Uterus (tissue), 4 donors: ENCODE results near the gene RBFOX2. TPM values are rescaled to one million over a fixed set of nuclear protein-coding genes. Genes with fewer than 3 reads are reported as not detected.

Experiments used
- DNase-seq, 2 donors: peaks; one replicate each; pipeline ENCODE4 v3.0.0-alpha.2; 2019 to 2020
- H3K27ac ChIP-seq, 2 donors: fragments of 200-600 bp; sonication (generic); 1 replicate in 1 of 2; 2 replicates in 1 of 2; pipeline ENCODE4 v1.5.1; 2016 to 2018
- H3K27me3 ChIP-seq, 2 donors: fragments of 200-600 bp; sonication (generic); one replicate each; pipeline ENCODE4 v1.5.1; 2018 to 2019; ENCODE audit warnings: control low read depth in 1 of 2
- H3K36me3 ChIP-seq, 2 donors: fragments of 200-600 bp; sonication (generic); one replicate each; pipeline ENCODE4 v1.5.1; 2019; ENCODE audit warnings: control low read depth in 1 of 2
- H3K4me1 ChIP-seq, 2 donors: fragments of 200-600 bp; sonication (generic); one replicate each; pipeline ENCODE4 v1.5.1; 2018 to 2019; ENCODE audit warnings: control low read depth in 1 of 2
- H3K4me3 ChIP-seq, 2 donors: fragments of 200-600 bp; sonication (generic); 1 replicate in 1 of 2; 2 replicates in 1 of 2; pipeline ENCODE4 v1.5.1; 2018 to 2019; ENCODE audit warnings: mild to moderate bottlenecking in 1 of 2
- H3K9me3 ChIP-seq, 2 donors: fragments of 200-600 bp; sonication (generic); one replicate each; pipeline ENCODE4 v1.5.1; 2019; ENCODE audit warnings: control low read depth in 1 of 2
- CTCF ChIP-seq, 4 experiments: fragments of 200-600 bp in 2 of 4; fragments of 450-650 bp in 2 of 4; sonication (generic) in 2 of 4; IDR thresholded peaks; one replicate each; pipeline ENCODE4 v1.5.1; 2016 to 2019; ENCODE audit warnings: antibody characterized with exemption in 4 of 4, mild to moderate bottlenecking in 2 of 4, moderate library complexity in 1 of 4
- POLR2A ChIP-seq, 2 donors: fragments of 450-650 bp; IDR thresholded peaks; one replicate each; pipeline ENCODE4 v1.6.1; 2016; ENCODE audit warnings: antibody characterized with exemption in 2 of 2, mild to moderate bottlenecking in 1 of 2, moderate library complexity in 1 of 2
- intact Hi-C: fragments of 100-400 bp; cut with DNase I; formaldehyde crosslinking; loops from one replicate; pipeline ENCODE4 v1.15.1; 2023; ENCODE audit warnings: low total_unique reads
- total RNA-seq, 4 donors: library from RNA; depleted of rRNA in 3 of 4; stranded (reverse); fragments of >200 nt in 3 of 4; gene quantifications; one replicate each; pipeline versions ENCODE4 v1.1.0 to v1.2.4, GENCODE V29; 2014 to 2023
- donor health status: DM: yes; HTN: yes; CAD: no.

Gene RBFOX2
- total RNA-seq, 4 donors from 2014 or later: 81.0 to 311 (median 147) TPM

GRCh38 chr22:35834061-35834460 is 194.6 kb downstream of the RBFOX2 start:
- TF ChIP-seq POLR2A (IDR thresholded peaks at IDR 0.05) (no peak), CTCF (IDR thresholded peaks at IDR 0.05) (no peak)
- H3K27ac ChIP-seq: peak overlapping the region; percentile 87 to 93
- DNase-seq: no peak
- H3K4me3 ChIP-seq: no peak overlapping the region
- H3K9me3 ChIP-seq: no peaks in the 10 kb centered on the region
- no peaks in the 10 kb centered on the region for H3K27me3 ChIP-seq
- peaks cover 12 to 21% of the 10 kb centered on the region in 2 donors for H3K4me1 ChIP-seq
- intact Hi-C loops: loop anchor here (10.0 kb wide), 1 partner anchor 199 kb away; no protein-coding TSS in a partner anchor
- no peaks in the 10 kb centered on the region for H3K36me3 ChIP-seq

GRCh38 chr22:35830305-35830704 is 198.3 kb downstream of the RBFOX2 start:
- Histone ChIP-seq H3K4me1 (peaks cover 11 to 12% of the 10 kb centered on the region in 2 donors), H3K27ac (no peak overlapping the region), H3K36me3 (no peaks in the 10 kb centered on the region), H3K27me3 (no peaks in the 10 kb centered on the region), H3K4me3 (no peak overlapping the region), H3K9me3 (no peaks in the 10 kb centered on the region)
- intact Hi-C loops: loop anchor here (10.0 kb wide), 1 partner anchor 196 kb away; no protein-coding TSS in a partner anchor
- DNase-seq: no peak
- no peak for TF ChIP-seq POLR2A (IDR thresholded peaks at IDR 0.05)
- no peak for TF ChIP-seq CTCF (IDR thresholded peaks at IDR 0.05)

- H3K27me3 ChIP-seq: no peaks in the 10 kb centered on the region
- H3K9me3 ChIP-seq: no peaks in the 10 kb centered on the region
- no peak overlapping the region for H3K27ac ChIP-seq
- DNase-seq: no peak
- TF ChIP-seq CTCF (IDR thresholded peaks at IDR 0.05): no peak
- no peak for TF ChIP-seq POLR2A (IDR thresholded peaks at IDR 0.05)
- intact Hi-C loops: no loop called here
- peaks cover 0 to 7% of the 10 kb centered on the region in 2 donors for H3K4me1 ChIP-seq
- H3K36me3 ChIP-seq: no peaks in the 10 kb centered on the region
- H3K4me3 ChIP-seq: no peak overlapping the region
Observed at GRCh38 chr22:35824256-35824655, 204.4 kb downstream of the RBFOX2 start.

- peaks cover 0 to 7% of the 10 kb centered on the region in 2 donors for H3K4me1 ChIP-seq
- H3K27ac ChIP-seq: no peak overlapping the region
- no peaks in the 10 kb centered on the region for H3K9me3 ChIP-seq
- TF ChIP-seq POLR2A (IDR thresholded peaks at IDR 0.05) (no peak), CTCF (IDR thresholded peaks at IDR 0.05) (no peak)
- intact Hi-C loops: no loop called here
- DNase-seq: no peak
- H3K27me3 ChIP-seq: no peaks in the 10 kb centered on the region
- H3K4me3 ChIP-seq: no peak overlapping the region
- no peaks in the 10 kb centered on the region for H3K36me3 ChIP-seq
Observed at GRCh38 chr22:35821654-35822053, 207.0 kb downstream of the RBFOX2 start.

- intact Hi-C loops: no loop called here
- no peak for DNase-seq
- Histone ChIP-seq H3K4me1 (peaks cover 0 to 13% of the 10 kb centered on the region in 2 donors), H3K36me3 (no peaks in the 10 kb centered on the region), H3K27me3 (no peaks in the 10 kb centered on the region), H3K9me3 (no peaks in the 10 kb centered on the region), H3K27ac (no peak overlapping the region), H3K4me3 (no peak overlapping the region)
- TF ChIP-seq CTCF (IDR thresholded peaks at IDR 0.05) (no peak), POLR2A (IDR thresholded peaks at IDR 0.05) (no peak)
Observed at GRCh38 chr22:35819421-35819820, 209.2 kb downstream of the RBFOX2 start.
